GM19351 (cell line): ENCODE results near the gene SGPL1.

Experiments used
- ATAC-seq: cut with Tn5 transposase; IDR thresholded peaks from one replicate; pipeline ENCODE4 v1.9.1; 2021; ENCODE audit warnings: mild to moderate bottlenecking, moderate library complexity; ENCODE audit not compliant: unreplicated experiment

The SGPL1 gene

GRCh38 chr10:70779511-70780369 is 36.0 kb upstream of the SGPL1 start:
- ATAC-seq = no peak

GRCh38 chr10:70780370-70780760 is 35.4 kb upstream of the SGPL1 start:
- ATAC-seq = no peak

- no peak for ATAC-seq
Observed at GRCh38 chr10:70780772-70781171, 35.0 kb upstream of the SGPL1 start.

- no peak for ATAC-seq
Observed at GRCh38 chr10:70781461-70782051, 34.2 kb upstream of the SGPL1 start.

GRCh38 chr10:70782086-70782745 is 33.5 kb upstream of the SGPL1 start:
- ATAC-seq = no peak

- ATAC-seq = no peak
Observed at GRCh38 chr10:70782746-70783680, 32.7 kb upstream of the SGPL1 start.

- no peak for ATAC-seq
Observed at GRCh38 chr10:70784016-70784415, 31.7 kb upstream of the SGPL1 start.

GRCh38 chr10:70784471-70784870 is 31.3 kb upstream of the SGPL1 start:
- no peak for ATAC-seq

GRCh38 chr10:70785190-70785589 is 30.6 kb upstream of the SGPL1 start, which contains the start of gene TBATA:
TBATA (minus strand) TSS chr10:70785377; CDS start chr10:70783379, 1,998 bp downstream.
- no peak for ATAC-seq

- no peak for ATAC-seq
Observed at GRCh38 chr10:70786799-70787415, 28.8 kb upstream of the SGPL1 start.

- ATAC-seq = no peak
Observed at GRCh38 chr10:70791386-70792039, 24.2 kb upstream of the SGPL1 start.

GRCh38 chr10:70795613-70796012 is 20.1 kb upstream of the SGPL1 start:
- no peak for ATAC-seq

GRCh38 chr10:70797840-70798239 is 17.9 kb upstream of the SGPL1 start:
- ATAC-seq = no peak

- ATAC-seq = no peak
Observed at GRCh38 chr10:70799124-70799523, 16.6 kb upstream of the SGPL1 start.

GRCh38 chr10:70801854-70802253 is 13.9 kb upstream of the SGPL1 start:
- ATAC-seq = no peak

- no peak for ATAC-seq
Observed at GRCh38 chr10:70803775-70804420, 11.8 kb upstream of the SGPL1 start.

- ATAC-seq = no peak
Observed at GRCh38 chr10:70804421-70804808, 11.3 kb upstream of the SGPL1 start.

- no peak for ATAC-seq
Observed at GRCh38 chr10:70805619-70806215, 10.0 kb upstream of the SGPL1 start.

GRCh38 chr10:70806841-70807240 is 8.9 kb upstream of the SGPL1 start:
- ATAC-seq = no peak
